Skin epidermis (tissue), 12 donors: ENCODE measurements around the gene SHISA7.

Source experiments
- H3K27ac ChIP-seq, 21 experiments: fragments of 200-600 bp; sonication (generic) in 11 of 21; one replicate each; pipeline ENCODE4 v1.5.0; 2020; ENCODE audit warnings: mild to moderate bottlenecking in 3 of 21, inconsistent platforms in 2 of 21, moderate library complexity in 2 of 21
- H3K4me3 ChIP-seq, 7 experiments: fragments of 200-600 bp; sonication (generic) in 2 of 7; one replicate each; pipeline ENCODE4 v1.5.0; 2020; ENCODE audit warnings: inconsistent platforms in 2 of 7, mild to moderate bottlenecking in 2 of 7, moderate library complexity in 1 of 7

The SHISA7 gene

GRCh38 chr19:55482967-55483705, 40.0 kb upstream of the SHISA7 start:
- Histone ChIP-seq H3K27ac (no peak overlapping the region), H3K4me3 (no peak overlapping the region)

DNA sequence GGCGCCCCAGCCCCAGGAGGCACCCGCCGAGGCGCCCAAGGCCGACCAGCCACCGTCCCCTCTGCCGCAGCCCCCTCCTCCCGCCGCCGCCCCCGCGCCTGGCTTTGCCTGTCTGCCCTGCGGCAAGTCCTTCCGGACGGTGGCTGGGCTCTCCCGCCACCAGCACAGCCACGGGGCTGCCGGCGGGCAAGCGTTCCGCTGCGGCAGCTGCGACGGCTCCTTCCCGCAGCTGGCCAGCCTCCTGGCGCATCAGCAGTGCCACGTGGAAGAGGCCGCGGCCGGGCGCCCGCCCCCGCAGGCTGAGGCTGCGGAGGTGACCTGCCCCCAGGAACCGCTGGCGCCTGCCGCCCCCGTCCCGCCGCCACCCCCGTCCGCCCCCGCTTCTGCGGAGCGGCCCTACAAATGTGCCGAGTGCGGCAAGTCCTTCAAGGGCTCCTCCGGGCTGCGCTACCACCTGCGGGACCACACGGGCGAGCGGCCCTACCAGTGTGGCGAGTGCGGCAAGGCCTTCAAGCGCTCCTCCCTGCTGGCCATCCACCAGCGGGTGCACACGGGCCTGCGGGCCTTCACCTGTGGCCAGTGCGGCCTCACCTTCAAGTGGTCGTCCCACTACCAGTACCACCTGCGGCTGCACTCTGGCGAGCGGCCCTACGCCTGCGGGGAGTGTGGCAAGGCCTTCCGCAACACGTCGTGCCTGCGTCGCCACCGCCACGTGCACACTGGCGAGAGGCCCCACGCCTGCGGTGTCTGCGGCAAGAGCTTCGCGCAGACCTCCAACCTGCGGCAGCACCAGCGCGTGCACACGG, 39.3 kb upstream of the SHISA7 start:
- Histone ChIP-seq H3K27ac (no peak overlapping the region), H3K4me3 (no peak overlapping the region)

DNA sequence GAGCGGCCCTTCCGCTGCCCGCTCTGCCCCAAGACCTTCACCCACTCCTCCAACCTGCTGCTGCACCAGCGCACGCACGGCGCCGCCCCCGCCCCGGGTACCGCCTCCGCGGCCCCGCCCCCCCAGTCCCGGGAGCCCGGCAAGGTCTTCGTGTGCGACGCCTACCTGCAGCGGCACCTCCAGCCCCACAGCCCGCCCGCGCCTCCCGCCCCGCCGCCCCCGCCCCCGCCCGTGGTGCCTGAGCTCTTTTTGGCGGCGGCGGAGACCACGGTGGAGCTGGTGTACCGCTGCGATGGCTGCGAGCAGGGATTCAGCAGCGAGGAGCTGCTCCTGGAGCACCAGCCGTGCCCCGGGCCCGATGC, 38.7 kb upstream of the SHISA7 start:
- Histone ChIP-seq H3K4me3 (no peak overlapping the region), H3K27ac (no peak overlapping the region)

DNA sequence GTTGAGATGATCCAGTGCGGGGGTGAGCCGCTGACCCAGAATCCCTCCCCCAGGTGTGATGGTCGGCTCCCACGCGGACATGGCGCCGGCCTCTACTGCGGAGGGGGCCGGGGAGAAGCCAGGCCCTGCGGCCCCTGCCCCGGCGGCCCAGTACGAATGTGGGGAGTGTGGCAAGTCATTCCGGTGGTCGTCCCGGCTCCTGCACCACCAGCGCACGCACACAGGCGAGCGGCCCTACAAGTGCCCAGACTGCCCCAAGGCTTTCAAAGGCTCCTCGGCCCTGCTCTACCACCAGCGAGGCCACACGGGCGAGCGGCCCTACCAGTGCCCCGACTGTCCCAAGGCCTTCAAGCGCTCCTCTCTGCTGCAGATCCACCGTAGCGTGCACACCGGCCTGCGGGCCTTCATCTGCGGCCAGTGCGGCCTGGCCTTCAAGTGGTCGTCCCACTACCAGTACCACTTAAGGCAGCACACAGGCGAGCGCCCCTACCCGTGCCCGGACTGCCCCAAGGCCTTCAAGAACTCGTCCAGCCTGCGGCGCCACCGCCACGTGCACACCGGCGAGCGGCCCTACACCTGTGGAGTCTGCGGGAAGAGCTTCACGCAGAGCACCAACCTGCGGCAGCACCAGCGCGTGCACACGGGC, 38.2 kb upstream of the SHISA7 start:
- H3K4me3 ChIP-seq = no peak overlapping the region
- H3K27ac ChIP-seq = no peak overlapping the region

GRCh38 chr19:55479451-55480230, 36.5 kb upstream of the SHISA7 start:
- no peak overlapping the region for H3K27ac ChIP-seq
- H3K4me3 ChIP-seq = no peak overlapping the region

DNA sequence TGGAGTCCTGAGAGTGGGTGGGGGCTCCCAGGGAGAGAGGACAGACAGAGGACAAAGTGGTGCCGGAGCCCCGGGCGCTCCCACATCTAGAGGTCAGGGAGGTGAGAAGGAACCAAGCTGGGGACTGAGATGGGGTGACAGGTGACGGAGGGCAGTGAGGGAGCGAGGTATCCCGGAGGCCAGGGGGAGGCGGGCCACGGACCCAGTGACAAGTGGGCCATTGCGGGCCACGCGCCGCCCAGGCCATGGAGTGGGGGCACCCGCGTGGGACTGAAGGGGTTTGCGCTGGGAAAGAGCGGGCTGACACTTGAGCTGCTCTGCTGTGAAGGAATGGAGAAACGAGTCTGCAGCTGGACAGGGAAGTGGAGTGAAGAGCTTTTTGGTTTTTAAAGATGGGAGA, 35.9 kb upstream of the SHISA7 start:
- Histone ChIP-seq H3K4me3 (no peak overlapping the region), H3K27ac (no peak overlapping the region)

DNA sequence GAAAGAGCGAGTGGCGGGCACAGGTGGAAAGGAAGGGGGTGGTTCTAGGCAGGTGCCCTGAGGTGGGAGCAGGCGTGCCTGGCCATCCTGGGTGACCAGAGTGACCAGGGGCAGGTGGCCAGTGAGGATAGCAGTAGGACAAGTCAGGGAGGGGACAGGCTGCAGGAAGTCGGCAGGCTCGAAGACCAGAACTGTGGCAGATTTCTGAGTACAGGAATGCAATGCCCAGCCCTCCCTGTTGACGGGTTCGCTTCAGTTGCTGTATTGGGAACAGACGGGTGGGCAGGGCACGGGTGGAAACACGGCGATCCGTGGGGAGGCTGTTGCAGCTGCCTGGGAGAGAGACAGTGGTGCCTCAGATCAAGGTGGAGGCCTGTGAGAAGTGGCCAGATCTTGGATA, 35.3 kb upstream of the SHISA7 start:
- H3K4me3 ChIP-seq = no peak overlapping the region
- no peak overlapping the region for H3K27ac ChIP-seq

- Histone ChIP-seq H3K27ac (peak overlapping the region in 2 of 21 experiments; percentile 83), H3K4me3 (peak overlapping the region in 1 of 7 experiments; percentile 69)
These were observed 34.8 kb upstream of the SHISA7 start for GRCh38 chr19:55477905-55478304.

DNA sequence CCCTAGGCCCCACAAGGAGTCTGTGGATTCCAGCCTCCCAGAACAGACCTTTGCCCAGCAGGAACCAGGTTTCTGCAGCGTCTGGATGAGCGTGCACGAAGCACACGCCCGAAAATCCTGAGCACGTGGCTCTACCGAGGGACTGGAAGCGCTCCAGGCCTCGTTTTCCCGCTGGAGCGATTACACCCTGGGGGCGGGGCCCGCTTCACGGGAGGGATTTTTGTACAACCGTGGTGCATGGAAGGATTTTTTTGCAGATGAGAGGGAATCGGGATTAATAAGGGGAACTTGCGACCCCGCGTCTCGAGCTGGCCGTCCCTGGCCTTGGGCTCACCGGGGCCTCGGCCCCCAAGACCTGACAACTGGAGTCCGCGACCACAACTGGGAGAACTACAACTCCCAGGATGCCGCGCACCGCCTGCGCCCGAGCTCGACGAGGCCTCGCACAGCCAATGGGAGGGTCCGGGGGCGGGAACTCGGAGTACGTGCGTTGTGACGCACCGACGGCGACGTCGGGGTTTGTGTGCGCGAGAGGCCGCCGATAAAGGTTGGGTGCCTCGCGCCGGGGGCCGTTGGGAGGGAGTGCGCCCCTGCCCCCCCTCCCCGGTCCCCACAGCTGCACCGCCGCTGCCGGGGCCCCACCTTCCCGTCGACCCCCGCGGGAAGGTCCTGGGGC, 33.1 kb upstream of the SHISA7 start, which contains the start of gene ZNF628:
TSS of gene ZNF628 (plus strand) at position 518 of the 676 bp plus-strand sequence. CDS start 3,294 bp downstream, outside the sequence.
- peak within 1 kb of the TSS; percentile 52 to 71 (median 65) for H3K4me3 ChIP-seq
- H3K27ac ChIP-seq = peak within 1 kb of the TSS; percentile 77 to 98 (median 93)

DNA sequence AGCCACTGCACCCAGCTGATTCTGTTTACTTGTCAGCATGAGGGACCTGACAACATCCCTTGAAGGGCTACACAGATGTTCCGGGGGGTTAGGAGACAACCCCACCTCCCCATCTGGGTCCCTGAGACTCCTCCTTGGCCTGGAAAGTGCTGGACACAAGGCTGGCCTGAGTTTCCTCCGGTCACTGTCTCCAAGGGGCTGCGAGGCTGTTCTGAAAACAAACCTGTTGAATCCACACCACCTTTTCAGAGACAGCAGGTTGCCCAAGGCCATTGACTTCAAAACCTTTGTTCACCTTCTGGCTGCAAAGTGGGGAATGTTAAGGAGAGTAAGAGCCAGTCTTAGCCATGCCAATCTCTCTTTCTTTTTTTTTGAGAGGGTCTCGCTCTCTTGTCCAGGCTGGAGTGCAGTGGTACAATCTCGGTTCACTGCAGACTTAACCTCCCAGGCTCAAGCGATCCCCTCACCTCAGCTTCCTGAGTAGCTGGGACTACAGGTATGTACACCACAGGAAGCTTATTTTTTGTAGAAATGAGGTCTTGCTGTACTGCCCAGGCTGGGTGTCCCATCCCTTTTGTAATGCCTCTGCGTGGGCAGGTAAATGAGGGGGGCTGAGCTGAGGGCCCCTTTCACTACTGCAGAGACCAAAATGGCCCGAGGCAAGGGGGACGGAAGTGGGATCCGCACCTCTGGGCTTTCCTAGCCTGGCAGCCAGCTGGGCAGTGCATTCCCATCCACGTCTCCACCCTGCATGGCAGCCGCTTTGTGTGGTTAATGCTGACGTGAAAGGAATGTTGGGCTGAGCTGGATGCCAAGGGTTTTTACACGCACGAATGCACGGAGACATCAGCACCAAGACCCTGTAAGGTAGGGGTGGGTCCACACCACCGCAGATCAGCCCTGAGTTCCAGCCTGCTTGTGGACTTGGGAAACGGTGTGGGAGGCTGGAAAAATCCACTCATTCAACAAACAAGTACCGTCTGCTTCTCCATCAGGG, 31.5 kb upstream of the SHISA7 start:
- peak overlapping the region in 8 of 21 experiments; percentile 1 to 96 (median 32) for H3K27ac ChIP-seq

DNA sequence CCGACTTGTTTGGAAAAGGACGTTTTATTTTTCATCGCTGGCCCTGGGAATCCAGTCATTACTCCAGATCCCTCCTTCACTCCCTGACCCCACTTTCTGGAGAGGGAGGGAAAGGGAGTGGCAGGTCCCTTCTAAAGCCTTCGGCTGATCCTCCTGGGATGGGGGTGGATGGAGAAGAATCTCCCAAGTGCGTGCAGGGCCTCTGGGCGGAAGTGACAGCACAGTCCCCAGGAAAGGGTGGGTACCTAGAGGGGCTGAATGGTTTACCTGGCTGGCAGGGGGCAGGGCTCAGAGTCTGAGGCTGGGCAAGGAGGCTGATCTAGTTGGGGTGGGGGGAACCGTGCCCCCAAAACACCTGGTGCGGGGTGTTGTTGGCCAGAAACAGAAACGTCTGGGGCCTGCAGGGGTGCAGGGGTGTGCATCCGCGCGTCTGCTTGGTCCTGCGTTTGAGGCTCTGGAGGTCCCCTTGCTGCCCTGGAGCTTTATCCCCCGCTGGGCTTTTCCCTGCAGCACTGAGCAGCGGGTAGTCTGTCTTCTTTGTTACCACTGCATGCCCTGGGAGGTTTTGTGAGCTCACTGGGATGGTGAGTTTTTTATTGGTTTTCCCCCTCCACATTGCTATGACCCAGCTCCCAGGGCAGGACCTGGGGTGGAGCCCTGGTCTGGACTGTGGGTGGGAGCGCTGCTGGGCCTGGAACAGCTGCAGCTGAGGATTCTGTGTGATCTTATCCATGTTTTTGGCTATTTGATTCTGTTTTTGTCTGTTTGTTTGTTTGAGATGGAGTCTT, 30.3 kb upstream of the SHISA7 start:
- Histone ChIP-seq H3K4me3 (no peak overlapping the region), H3K27ac (peak overlapping the region in 6 of 21 experiments; percentile 4 to 47 (median 12))

More for the DNA sequence above, 31.5 kb upstream of the SHISA7 start:
- H3K4me3 ChIP-seq = no peak overlapping the region

DNA sequence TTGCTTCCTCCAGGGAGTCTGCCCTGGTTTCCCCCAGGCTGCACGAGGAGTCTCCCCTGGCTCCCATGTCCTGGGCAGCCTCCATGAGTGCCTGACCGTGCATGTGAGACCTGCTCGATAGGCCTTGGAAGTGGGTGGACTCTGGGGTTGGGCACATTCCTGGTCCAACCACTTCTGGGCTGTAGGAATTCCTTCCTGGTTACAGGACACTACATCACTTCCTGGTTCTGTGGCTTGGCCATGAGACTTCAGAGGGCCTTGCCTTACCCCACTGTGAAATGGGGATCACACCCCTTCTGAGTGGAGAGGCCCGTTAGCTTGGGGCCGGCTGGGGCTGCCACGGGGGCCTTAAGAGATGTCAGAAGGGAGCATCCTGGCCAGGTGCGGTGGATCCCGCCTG, 29.4 kb upstream of the SHISA7 start:
- no peak overlapping the region for H3K4me3 ChIP-seq
- H3K27ac ChIP-seq = peak overlapping the region in 1 of 21 experiments; percentile 12

DNA sequence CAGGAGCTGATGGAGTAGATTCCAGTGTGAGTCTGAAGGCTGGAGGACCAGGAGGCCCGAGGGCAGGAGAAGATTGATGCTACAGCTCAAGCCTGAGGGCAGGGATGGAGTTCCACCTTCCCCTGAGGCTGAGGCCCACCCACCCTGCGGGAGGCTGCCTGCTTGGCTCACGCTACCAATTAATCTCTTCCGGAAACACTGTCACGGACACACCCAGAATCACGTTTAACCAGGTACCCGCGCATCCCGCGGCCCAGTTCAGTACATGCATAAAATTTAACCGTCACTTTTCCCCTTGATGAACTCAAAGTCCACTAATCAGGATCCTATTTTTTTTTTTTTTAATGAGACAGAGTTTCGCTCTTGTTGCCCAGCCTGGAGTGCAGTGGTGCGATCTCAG, 28.2 kb upstream of the SHISA7 start:
- H3K27ac ChIP-seq = no peak overlapping the region
- H3K4me3 ChIP-seq = no peak overlapping the region

- no peak overlapping the region for H3K27ac ChIP-seq
- no peak overlapping the region for H3K4me3 ChIP-seq
These were observed 24.9 kb upstream of the SHISA7 start for GRCh38 chr19:55468054-55468393.

- H3K27ac ChIP-seq = no peak overlapping the region
These were observed 24.3 kb upstream of the SHISA7 start for GRCh38 chr19:55467236-55468053.

DNA sequence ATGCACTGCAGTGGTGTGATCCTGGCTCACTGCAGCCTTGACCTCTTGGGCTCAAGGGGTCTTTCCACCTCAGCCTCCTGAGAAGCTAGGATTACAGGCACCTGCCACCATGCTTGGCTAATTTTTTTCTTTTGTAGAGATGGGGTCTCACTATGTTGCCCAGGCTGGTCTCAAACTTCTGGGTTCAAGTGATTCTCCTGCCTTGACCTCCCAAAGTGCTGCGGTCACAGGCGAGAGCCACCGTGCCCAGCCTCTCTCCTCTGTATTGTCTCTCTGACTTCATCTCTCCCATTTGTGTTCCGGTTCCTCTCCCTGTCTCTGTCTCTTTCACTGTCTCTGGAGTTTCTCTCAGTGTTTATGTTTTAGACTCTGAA, 23.1 kb upstream of the SHISA7 start:
- Histone ChIP-seq H3K4me3 (no peak overlapping the region), H3K27ac (no peak overlapping the region)

More at GRCh38 chr19:55467236-55468053, 24.3 kb upstream of the SHISA7 start:
- H3K4me3 ChIP-seq = no peak overlapping the region
